ENCODE results near the gene SERGEF.
A peak's percentile ranks its signal among the peaks of the same experiment; 100 is the strongest.
"Not testable (repeated sequence)": the region's sequence is repeated elsewhere in the genome, so short reads cannot be mapped to it uniquely, and the experiment has no call there.

Gene SERGEF

DNA sequence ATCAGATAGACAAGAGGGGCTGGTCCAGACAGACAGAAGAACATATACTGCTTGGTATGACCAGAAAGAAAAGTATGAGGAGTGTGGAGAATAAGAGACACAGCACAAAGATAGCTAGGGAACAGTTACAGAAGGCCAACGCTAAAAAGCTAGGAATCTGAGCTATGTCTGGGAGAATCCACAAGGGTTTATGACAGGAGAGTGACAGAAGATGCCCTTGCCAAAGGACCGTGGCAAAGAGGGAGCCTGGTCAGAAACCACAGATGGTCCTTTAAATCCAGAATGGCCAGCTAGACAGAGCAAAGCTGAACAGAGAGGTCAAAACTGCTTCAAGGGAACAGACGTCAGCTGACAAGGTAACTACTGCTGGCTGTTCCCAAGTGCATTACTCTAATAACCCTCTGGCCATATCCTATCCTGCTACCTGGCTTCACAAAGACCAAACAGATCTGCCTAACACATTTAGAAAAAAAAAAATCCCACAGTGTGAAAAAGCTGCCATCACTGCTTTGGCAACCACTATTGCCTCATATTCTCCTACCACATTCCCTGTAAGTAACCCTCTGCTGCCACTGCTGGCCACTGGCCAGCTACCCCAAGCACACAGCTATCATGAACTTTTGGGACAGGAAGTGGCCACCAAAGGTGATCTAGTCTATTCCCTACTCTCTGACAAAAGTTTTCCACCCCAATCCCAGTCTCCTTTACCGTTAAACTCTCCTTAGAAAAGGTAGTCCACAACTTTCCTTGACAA lies 7.3 kb downstream of the SERGEF start:
- intact Hi-C loops (cut with DNase I), result no loop called here
- DNase-seq, result no peak

DNA sequence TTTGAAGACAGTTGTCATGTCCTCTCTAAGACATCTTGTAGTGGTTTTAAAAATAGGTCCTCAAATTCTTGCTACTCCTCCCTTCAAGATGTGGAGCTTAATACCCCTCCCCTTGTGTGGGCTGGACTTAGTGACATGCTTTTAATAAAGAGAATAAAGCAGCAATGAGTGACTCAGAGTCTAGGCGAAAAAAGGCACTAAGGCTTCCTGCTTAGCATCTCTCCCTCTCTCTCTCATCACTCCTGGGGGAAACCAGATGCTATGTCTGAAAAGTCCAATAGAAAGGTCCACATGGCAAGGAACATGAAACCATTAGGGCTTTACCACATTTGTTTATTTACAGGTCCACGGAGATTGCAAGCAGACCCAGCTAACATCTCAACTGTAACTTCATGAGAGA lies 11.7 kb downstream of the SERGEF start:
- intact Hi-C loops (cut with DNase I), result no loop called here
- DNase-seq, result no peak

DNA sequence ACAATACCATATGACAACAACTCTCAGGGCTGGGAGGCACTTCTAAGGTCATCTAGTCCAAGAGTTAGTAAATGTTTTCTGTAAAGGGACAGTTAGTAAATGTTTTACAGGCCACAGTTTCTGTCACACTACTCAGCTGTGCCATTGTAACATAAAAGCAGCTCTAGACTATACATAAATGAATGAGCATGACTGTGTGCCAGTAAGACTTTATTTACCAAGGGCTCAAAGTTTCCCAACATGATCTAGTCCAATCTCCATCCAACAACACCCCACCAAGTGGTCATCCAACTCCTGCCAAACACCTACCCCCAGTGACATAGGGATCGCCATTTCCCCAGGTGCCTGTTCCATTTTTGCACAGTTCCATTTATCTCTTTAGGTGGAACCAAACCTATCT lies 12.1 kb downstream of the SERGEF start:
- no peak for DNase-seq
- intact Hi-C loops (cut with DNase I), result no loop called here

DNA sequence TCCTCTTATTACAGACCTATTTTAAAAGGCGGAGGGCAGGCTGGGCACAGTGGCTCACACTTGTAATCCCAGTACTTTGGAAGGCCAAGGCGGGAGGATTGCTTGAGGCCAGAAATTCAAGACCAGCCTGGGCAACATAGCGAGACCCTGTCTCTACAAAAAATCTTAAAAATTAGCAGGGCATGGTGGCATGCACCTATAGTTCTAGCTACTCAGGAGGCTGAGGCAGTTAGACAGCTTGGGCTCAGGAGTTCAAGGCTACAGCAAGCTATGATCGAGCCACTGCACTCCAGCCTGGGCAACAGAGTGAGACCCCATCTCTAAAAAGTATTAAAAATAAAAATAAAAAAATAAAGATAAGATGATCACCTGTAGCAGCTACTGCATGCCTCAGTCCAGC lies 12.7 kb downstream of the SERGEF start:
- intact Hi-C loops (cut with DNase I); DNase-seq: not testable (repeated sequence)

DNA sequence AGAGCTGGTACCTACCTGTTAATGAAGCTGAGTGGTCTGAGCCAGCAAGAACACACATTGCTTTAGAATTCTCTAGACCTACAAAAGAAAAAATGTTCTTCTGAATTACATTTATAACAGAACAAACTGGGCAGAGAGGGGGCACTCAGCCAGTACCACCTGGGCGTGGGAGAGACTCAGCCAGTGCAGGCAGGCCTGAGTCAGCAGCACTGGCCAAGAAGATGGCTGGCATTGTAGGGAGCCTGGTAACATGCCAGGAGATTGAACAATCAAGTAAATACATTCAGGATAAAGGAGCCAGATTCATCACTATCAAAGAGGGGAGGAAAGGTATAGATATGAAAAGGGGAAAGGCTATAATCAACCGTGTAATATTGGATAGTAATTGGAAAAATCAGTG lies 19.9 kb downstream of the SERGEF start:
- peak; percentile 23 to 95 (median 64) for DNase-seq
- intact Hi-C loops (cut with DNase I), result no loop called here

DNA sequence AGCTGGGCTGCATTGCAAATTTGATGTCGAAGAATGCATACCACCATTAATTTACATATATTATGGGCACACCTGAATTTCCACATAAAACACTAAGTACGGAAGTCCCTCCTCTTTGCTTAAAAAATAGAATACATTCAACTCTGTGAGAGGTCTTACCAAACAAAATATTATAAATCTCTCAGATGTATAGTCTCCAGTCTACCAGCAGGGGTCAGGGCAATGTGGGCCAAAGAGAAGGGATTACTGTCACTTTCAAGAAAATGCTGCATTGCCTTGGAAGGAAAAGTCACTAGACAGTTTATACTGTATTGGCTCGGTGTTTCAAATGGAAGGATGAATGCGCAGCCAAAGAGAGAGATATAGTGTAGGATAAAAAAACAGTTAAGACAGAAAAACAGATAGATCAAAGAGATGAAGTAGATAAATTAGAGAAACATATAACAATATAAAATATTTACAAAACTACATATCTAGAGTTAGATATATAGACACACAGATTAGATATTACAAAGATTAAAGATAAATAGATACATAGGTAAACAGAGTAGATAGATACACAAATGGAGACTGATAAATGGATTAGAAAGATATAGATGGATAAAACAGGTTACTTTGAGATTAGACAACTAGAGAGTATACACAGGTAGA lies 20.9 kb downstream of the SERGEF start:
- intact Hi-C loops (cut with DNase I), result loop anchor here (2.0 kb wide), 1 partner anchor 115 kb away; the partner anchor contains the start of gene SAAL1

DNA sequence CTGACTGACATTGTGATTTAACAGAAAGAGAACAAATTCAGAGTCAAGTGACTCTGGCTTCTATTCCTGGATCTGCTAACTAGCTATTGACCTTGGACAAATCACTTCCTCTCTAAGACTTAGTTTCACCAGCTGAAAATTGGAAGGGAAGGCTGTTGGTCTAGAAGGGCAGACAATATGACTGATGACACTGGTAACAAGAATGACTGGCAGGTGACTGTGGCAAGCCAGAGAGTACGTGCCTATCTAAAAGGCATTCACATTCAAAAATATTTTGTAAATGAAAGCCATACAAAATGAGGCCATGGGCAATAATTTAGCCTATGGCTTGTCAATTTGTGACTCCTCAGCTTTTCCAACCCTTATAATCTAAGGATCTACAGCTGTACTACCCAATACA lies 23.5 kb downstream of the SERGEF start:
- no peak for DNase-seq

More for the DNA sequence above, 20.9 kb downstream of the SERGEF start:
- DNase-seq, result peak in 5 of 10 donors; percentile 36 to 85 (median 39)

DNA sequence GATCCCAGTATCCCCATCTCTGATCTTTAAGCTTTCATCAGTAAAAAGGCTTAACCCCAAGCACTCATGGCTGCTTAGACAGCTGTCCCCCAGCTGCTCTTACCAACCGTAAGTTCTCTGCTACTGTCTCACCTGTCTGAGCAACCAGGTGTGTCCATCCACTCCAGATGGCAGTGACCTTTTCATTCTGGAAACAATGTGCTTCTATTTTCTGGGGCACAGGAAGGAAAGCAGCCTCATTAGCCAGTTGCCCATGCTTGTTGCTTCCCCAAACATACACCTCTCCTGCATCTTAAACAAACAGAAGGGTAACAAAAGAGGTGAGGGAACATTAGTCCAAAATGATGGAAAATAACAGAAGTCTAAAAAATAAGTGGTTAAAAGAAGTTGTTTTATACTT lies 24.4 kb downstream of the SERGEF start:
- no peak for DNase-seq
- intact Hi-C loops (cut with DNase I), result no loop called here

More for the DNA sequence above, 23.5 kb downstream of the SERGEF start:
- intact Hi-C loops (cut with DNase I), result no loop called here

DNA sequence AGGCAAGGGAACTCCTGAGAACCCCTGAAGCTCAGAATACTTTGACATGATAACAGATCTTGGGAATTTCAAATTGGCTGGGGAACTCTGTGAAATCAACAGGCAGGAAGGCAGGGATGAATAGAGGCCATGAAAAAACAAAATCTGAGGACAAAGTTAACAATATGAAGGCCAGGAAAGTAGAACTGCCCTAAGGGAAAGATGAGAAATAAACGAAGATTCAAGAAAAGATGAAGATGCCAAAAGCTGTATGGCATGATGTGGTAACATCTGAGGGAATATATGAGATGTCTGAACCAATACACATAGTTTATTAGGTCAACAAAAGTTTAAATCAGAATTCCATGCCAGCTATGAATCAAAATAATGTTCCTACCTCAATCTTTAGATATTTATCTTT lies 25.0 kb downstream of the SERGEF start:
- intact Hi-C loops (cut with DNase I), result no loop called here
- no peak for DNase-seq

DNA sequence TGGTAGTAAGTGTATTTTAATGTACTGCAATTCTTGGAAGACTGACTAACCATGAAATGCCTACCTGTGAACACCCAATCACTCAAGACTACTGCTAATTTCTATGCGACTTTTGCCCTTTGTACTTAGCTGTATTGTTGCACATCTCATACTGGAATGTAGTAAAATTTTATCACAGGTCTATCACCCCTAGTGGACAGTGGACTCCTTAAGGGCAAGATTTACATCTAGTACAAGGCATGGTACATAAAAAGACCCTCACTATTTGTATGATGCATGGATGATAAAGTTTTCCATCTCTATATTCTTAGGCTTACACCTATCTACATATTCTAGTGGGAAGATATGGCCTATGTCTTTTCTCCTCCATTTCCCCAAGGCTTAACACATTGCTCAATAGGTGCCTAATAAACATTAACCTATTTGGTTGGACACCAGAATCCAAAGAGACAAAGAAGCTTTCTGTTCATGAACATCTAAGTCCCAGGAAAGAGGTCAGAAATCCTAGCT lies 26.1 kb downstream of the SERGEF start:
- no peak for DNase-seq
- intact Hi-C loops (cut with DNase I), result no loop called here

DNA sequence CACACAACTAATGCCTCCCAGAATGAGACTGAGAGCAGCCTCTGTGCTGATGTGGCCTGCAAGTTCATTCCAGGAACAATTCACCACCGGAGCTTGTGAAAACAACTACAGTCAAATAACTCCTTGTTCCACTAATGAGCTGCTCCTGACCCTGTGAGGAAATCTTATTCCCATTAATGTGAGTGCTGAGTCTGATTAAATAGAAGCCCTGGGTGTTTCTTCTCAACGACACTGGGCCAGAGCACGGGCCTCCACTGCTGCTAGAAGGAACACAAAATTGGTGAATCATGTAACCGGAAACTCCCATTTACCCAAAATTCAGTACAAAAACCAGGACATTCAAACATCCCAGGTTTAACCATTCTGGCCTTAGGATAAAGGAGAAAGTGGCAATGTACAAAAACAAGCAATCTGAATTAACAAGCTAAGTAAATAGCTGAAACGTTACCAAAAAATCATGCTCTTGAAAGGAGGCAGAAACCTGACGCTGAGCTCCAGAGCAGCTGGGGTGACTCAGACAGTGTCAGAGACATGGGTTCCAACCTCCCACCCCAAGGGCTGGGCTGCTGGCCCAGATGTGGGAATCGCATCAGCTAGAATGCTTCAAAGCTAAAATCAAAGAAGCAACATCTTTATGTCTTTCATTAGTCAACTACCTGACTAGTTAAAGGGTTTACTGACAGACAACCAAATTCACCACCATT lies 26.7 kb downstream of the SERGEF start:
- peak in 1 of 10 donors; percentile 23 for DNase-seq

DNA sequence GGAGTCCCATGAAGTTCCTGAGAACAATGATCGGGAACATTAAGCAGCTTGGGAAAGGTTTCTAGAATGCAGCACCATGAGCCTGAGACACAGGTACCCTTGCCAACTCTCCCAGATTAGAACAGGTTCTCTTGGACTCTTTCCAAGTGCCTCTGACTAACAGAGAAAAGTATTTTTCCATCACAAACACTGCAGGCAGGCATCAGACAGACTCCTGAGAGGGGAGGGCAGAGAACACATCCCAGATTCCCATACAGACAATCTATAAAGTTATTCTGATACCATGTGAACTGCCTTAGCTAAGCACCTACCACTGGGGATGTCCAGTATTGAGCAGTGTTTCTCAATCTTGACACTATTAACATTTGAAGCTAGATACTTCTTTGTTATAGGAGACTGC lies 27.3 kb downstream of the SERGEF start:
- intact Hi-C loops (cut with DNase I), result no loop called here
- DNase-seq, result no peak

More for the DNA sequence above, 26.7 kb downstream of the SERGEF start:
- intact Hi-C loops (cut with DNase I), result no loop called here

DNA sequence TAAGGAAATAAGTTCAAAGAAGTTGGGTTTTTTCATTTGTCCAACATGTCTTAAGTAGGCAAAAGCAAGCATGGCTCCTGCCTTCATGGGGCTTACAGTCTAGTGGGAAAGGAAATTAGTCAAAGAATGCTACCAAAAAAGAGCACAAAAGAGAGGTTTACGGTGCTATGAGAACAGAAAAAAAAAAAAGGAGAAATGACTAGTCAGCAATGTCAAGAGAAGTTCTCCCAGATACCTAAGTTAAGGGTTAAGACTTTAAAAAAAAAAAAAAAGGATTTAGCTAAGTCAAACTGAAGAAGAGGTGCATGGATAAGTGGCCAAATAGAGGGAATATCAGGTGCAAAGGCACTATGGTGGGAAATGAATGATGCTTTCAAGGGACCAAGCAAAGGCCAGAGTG lies 29.3 kb downstream of the SERGEF start:
- intact Hi-C loops (cut with DNase I), result no loop called here
- no peak for DNase-seq

DNA sequence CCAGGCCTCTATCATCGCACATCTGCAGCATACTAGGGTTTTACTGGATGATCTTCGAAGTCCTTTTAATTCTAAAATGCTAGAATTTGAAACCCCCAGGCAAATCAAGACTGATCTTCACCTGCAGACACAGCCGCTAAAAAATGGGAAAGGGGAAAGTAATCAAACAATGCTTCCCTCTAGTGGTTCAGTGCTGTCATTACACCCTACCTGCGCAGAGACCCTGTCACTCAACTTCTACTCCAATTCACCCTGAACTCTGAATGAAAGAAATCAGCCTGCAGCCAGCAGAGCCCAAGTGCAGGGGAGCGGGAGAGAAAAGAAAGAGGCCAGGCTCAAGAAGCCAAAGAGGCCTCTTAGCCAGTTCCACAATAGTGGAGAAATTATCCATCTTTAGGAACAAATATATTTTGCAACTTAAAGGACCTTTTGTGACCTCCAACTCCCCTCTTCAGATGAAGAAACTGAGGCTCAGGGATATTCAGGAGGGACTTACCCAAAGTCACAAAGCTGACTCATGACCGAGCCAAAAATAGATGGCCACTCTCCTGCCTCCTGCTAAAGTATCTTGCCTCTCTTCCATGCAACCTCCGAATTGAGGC lies 33.0 kb downstream of the SERGEF start:
- intact Hi-C loops (cut with DNase I), result loop anchor here (1.0 to 5.0 kb wide), 2 partner anchors 93 to 249 kb away; no protein-coding TSS in a partner anchor
- peak in 1 of 10 donors; percentile 19 for DNase-seq

DNA sequence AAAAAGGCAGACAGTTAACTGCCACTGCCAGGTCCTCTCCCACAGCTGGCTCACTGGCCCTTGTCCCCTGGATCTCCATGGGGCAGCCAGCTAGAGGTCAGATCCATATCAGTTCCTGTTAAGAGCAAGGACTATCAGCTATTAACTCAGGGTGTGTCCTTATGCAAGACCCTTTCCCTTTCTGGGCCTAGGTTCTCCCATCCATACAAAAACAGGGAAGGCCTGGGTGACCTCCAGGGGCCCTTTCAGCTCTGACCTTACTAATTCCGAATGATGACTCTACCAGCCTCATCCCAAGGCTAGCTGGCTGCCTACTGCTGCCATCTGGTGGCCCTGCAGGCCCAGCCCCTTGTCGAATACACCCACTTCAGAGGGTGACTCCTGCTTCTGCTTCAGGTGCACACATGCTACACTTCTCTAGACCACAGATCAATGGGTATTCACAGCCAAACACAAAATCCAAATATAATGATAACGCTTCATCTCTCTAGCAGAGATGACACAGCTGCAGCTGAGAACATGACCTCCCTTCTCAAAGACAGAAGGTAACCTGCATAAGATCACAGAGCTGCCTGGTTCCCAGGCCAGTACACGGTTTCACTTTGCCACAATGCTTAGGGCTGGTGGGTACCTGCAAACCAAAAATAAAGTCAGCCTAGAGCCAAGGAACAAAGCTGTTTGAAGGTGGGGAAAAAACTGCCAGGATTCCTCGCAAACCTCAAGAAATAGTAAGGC lies 34.1 kb downstream of the SERGEF start:
- DNase-seq, result peak; percentile 46 to 95 (median 70)
- intact Hi-C loops (cut with DNase I), result loop anchor here (1.0 to 5.0 kb wide), 3 partner anchors 91 to 379 kb away; no protein-coding TSS in a partner anchor

DNA sequence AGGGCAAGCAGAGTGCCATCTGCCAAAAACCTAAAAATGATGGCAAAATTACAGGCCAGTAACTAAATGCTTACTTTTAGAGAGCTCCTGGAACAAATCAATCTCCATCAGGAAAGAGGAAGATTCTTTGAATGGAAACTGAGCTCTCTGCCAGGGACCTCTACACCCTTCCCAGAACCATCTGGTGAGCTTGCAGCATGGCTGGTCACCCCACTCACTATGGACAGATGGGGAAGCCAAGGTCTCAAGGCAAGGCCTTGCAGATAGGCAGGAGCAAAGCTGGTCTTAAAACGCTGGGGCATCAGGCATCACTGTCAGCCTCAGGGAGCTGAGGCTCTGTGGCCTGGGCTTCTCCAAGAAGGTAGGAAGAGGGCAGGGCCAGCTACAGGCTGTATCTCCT lies 36.2 kb downstream of the SERGEF start:
- intact Hi-C loops (cut with DNase I), result loop anchor here (5.0 kb wide), 1 partner anchor 89 kb away; no protein-coding TSS in a partner anchor
- no peak for DNase-seq

DNA sequence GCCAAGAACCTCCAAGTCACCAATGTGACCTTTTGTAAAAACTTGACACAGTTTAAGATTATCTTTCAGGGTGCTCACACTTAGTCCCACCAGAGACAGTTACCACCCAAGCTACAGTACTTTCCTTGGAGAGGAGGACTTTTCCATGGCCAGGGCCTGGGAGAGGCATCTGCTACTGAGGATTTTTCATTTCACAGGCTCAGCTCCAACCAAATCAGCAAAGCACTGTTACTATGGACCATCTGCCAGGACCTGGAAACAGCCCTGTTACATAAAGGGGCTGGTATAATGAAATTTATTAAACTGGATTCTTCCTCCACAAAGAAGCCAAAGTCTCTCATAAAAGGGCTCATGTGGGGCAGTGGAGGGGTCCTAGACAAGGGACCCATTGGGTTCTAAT lies 38.6 kb downstream of the SERGEF start:
- intact Hi-C loops (cut with DNase I), result no loop called here
- peak in 2 of 10 donors; percentile 30 to 86 for DNase-seq

DNA sequence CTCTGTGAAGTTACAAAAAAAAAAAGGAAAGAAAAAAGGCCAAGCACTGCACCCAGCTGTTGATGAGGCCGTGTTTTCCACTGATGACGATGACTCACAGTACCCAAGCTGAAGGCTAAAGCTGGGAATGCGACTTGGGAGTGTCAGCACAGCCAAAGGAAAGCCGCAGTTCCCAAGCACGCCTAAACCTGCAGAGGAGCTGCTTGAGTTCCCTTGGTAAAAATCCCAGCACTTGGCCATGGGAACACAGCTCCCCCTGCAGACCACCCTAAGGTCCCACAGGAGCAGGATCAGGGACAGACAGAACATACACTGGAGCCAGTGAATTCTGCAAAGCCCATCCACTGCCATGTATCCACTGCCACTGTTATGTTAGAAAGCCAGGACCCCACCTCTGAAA lies 39.9 kb downstream of the SERGEF start:
- intact Hi-C loops (cut with DNase I), result no loop called here
- DNase-seq, result peak; percentile 26 to 97 (median 74)

DNA sequence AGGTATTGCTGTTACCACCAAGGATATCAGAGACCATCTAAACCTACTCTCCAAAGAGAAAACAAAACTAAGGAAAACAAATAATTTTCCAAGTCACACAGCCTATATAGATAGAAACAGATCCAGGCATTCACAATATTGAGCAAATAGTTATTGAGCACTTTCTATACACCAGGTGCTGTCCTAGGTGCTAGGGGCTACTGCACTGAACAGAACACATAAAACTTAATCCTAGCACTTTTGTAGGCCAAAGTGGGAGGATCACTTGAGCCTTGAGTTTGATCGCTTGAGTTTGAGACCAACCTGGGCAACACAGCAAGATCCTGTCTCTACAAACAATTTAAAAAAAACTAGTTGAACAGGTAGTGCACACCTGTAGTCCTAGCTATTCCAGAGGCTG lies 44.6 kb downstream of the SERGEF start:
- intact Hi-C loops (cut with DNase I), result no loop called here
- no peak for DNase-seq

DNA sequence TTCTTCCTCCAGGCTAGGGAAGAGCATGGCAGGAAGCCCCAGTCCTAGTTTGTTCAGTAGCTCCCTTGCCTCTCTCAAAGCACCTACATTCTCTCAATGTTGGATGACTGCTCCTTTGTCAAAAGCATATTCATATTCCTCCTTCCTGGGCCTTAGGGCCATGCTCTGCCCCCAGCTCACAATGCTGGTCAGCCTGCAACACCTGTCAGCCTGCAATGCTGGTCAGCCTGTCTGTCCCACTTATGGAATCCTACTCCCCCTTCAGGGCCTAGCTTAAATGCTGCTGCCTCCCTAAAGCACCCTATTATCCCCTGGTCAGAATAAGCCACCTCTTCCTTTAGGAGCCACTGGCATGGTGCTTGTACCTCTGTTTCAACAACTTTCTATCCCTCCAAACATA lies 45.2 kb downstream of the SERGEF start:
- no peak for DNase-seq
- intact Hi-C loops (cut with DNase I), result no loop called here

All from posterior cingulate gyrus (tissue), 11 donors.